OCI-LY7 (cell line): ENCODE data around the gene EPHX1. TPM values are rescaled to one million over a fixed set of nuclear protein-coding genes. Genes with fewer than 3 reads are reported as not detected.
"Not testable (repeated sequence)": the region's sequence is repeated elsewhere in the genome, so short reads cannot be mapped to it uniquely, and the experiment has no call there.

Experiments
- Bru-seq: library from RNA; stranded (reverse); fragments of 400-500 nt; gene quantifications from one replicate; lab custom pipeline; 2021; lab: Mats Ljungman, UMichigan
- BruChase-seq, 2 experiments: library from RNA; stranded (reverse); fragments of 400-500 nt; gene quantifications; one replicate each; lab custom pipeline; 2021; lab: Mats Ljungman, UMichigan
- BruUV-seq: library from RNA; stranded (reverse); fragments of 400-500 nt; replicated peaks from 2 replicates; lab custom pipeline; 2021; lab: Mats Ljungman, UMichigan
- CTCF ChIA-PET: fragments of 300-600 bp; sonication (Branson Sonifier 250); formaldehyde crosslinking; loops from one replicate; lab custom pipeline; 2022; ENCODE audit warnings: antibody characterized with exemption; ENCODE audit not compliant: unreplicated experiment; lab: Charles Lee
- POLR2A ChIA-PET: fragments of 300-600 bp; sonication (Branson Sonifier 250); formaldehyde crosslinking; loops from one replicate; lab custom pipeline; 2022; ENCODE audit warnings: antibody characterized with exemption; lab: Charles Lee
- DNase-seq: peaks from one replicate; pipeline ENCODE4 v3.0.0-alpha.2; 2015; ENCODE audit warnings: low spot score
- H2AFZ ChIP-seq: fragments of 200-600 bp; sonication (generic), shearing (Covaris generic); 2 replicates; pipeline ENCODE4 v1.6.1; 2014; ENCODE audit warnings: mild to moderate bottlenecking, antibody characterized with exemption, low read length, moderate library complexity
- H3K27ac ChIP-seq: fragments of 200-600 bp; sonication (generic); 2 replicates; pipeline ENCODE4 v1.5.1; 2014; ENCODE audit warnings: mixed run types, low read depth, mild to moderate bottlenecking, moderate library complexity, low read length, inconsistent platforms; ENCODE audit not compliant: poor library complexity, severe bottlenecking
- H3K36me3 ChIP-seq: fragments of 200-600 bp; sonication (generic); 2 replicates; pipeline ENCODE4 v1.6.1; 2014; ENCODE audit warnings: mild to moderate bottlenecking, antibody characterized with exemption, low read length, moderate library complexity, mixed read lengths; ENCODE audit not compliant: insufficient read depth
- H3K4me1 ChIP-seq: fragments of 200-600 bp; sonication (generic); 2 replicates; pipeline ENCODE4 v1.5.1; 2014; ENCODE audit warnings: mild to moderate bottlenecking, low read length; ENCODE audit not compliant: insufficient read depth, poor library complexity, severe bottlenecking
- H3K4me2 ChIP-seq: fragments of 200-600 bp; sonication (generic); 2 replicates; pipeline ENCODE4 v1.6.1; 2014; ENCODE audit warnings: mild to moderate bottlenecking, low read length
- H3K4me3 ChIP-seq: fragments of 200-600 bp; sonication (generic); 2 replicates; pipeline ENCODE4 v1.5.1; 2014; ENCODE audit warnings: mild to moderate bottlenecking, low read depth, low read length; ENCODE audit not compliant: poor library complexity, severe bottlenecking
- H3K79me2 ChIP-seq: fragments of 200-600 bp; sonication (generic); 2 replicates; pipeline ENCODE4 v1.6.1; 2016; ENCODE audit warnings: low read depth, mild to moderate bottlenecking, low read length, moderate library complexity, mixed read lengths; ENCODE audit not compliant: insufficient read depth
- H3K9me2 ChIP-seq: fragments of 200-600 bp; sonication (generic); 2 replicates; pipeline ENCODE4 v1.6.1; 2016; ENCODE audit warnings: mild to moderate bottlenecking, low read length, mixed read lengths; ENCODE audit not compliant: insufficient read depth
- H3K9me3 ChIP-seq: fragments of 200-600 bp; sonication (generic); 2 replicates; pipeline ENCODE4 v1.6.1; 2014; ENCODE audit warnings: mild to moderate bottlenecking, mixed run types, low read length, mixed read lengths
- H4K20me1 ChIP-seq: fragments of 200-600 bp; sonication (generic); 2 replicates; pipeline ENCODE4 v1.6.1; 2014; ENCODE audit warnings: mild to moderate bottlenecking, antibody characterized with exemption, low read length, moderate library complexity, mixed read lengths; ENCODE audit not compliant: insufficient read depth
- EZH2phosphoT487 ChIP-seq: fragments of 200-600 bp; sonication (generic); IDR thresholded peaks from 2 replicates; pipeline ENCODE4 v1.6.1; 2018; ENCODE audit warnings: low read depth, borderline replicate concordance, mild to moderate bottlenecking, mixed run types, antibody characterized with exemption, low read length, moderate library complexity, mixed read lengths
- intact Hi-C: fragments of 100-400 bp; cut with micrococcal nuclease; formaldehyde crosslinking; loops from one replicate; pipeline ENCODE4 v1.10.0; 2022; ENCODE audit not compliant: unreplicated experiment
- long read RNA-seq: library from polyadenylated mRNA; stranded (forward); transcript quantifications from one replicate; pipeline ENCODE4 v2.0.0, GENCODE V29; 2022
- total RNA-seq, 2 experiments: library from RNA; depleted of rRNA in 1 of 2; stranded (reverse); fragments of >200 nt in 1 of 2; shearing (Covaris generic) in 1 of 2; gene quantifications; 2 replicates each; pipeline ENCODE4 v1.2.3, GENCODE V29; 2014 to 2022
- TF ChIP-seq, protein P1 (sequence below): fragments of 200-600 bp; sonication (generic); conservative IDR thresholded peaks from 2 replicates; pipeline ENCODE4 v1.5.1; 2014; ENCODE audit warnings: mild to moderate bottlenecking, antibody characterized with exemption, low read length, moderate library complexity, mixed read lengths

Gene EPHX1
- 0.41 and 0.44 TPM in 2 replicates for total RNA-seq (2014; rRNA removed; shearing (Covaris generic))
- 0.89 and 1.3 TPM in 2 replicates for total RNA-seq (2022)
- Bru-seq, nascent RNA, result percentile 28 among the genes with signal in this experiment
- BruChase-seq, experiment 1, labeled RNA remaining after a 6-hour chase, result percentile 39 among the genes with signal in this experiment
- BruChase-seq, experiment 2, labeled RNA remaining after a 2-hour chase, result percentile 44 among the genes with signal in this experiment
- long read RNA-seq, partial matches to known transcripts, result 0 of 2 reads
- long read RNA-seq, other reads (novel, unspliced or antisense), result 2 of 2 reads

- Histone ChIP-seq H3K9me3 (no peaks in the 10 kb centered on the region), H3K4me3 (peak within 1 kb of the TSS; percentile 63), H3K27ac (no peak within 1 kb of the TSS), H3K4me2 (peak within 1 kb of the TSS; percentile 53; the same call in 1 of the 2 replicates), H3K4me1 (no peaks in the 10 kb centered on the region), H3K9me2 (no peaks in the 10 kb centered on the region), H4K20me1 (no peaks in the 10 kb centered on the region), H2AFZ (no peak within 1 kb of the TSS), H3K79me2 (no peaks in the 10 kb centered on the region), H3K36me3 (no peaks in the 10 kb centered on the region)
- CTCF ChIA-PET, result no interaction called here
- BruUV-seq, result no TSS peak
- peak; percentile 44 for DNase-seq
- TF ChIP-seq, protein P1, sequence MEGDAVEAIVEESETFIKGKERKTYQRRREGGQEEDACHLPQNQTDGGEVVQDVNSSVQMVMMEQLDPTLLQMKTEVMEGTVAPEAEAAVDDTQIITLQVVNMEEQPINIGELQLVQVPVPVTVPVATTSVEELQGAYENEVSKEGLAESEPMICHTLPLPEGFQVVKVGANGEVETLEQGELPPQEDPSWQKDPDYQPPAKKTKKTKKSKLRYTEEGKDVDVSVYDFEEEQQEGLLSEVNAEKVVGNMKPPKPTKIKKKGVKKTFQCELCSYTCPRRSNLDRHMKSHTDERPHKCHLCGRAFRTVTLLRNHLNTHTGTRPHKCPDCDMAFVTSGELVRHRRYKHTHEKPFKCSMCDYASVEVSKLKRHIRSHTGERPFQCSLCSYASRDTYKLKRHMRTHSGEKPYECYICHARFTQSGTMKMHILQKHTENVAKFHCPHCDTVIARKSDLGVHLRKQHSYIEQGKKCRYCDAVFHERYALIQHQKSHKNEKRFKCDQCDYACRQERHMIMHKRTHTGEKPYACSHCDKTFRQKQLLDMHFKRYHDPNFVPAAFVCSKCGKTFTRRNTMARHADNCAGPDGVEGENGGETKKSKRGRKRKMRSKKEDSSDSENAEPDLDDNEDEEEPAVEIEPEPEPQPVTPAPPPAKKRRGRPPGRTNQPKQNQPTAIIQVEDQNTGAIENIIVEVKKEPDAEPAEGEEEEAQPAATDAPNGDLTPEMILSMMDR, result no peak
- TF ChIP-seq EZH2phosphoT487, result no peak
- POLR2A ChIA-PET, result no interaction called here
- intact Hi-C loops, result no loop called here
These were observed at the start of gene EPHX1 for GRCh38 chr1:225809842-225810578. TSS of gene EPHX1 (plus strand) at chr1:225810124. CDS start at chr1:225828730, 18,606 bp downstream.

GRCh38 chr1:225760531-225760930 is 49.4 kb upstream of the EPHX1 start:
- no peak for DNase-seq
- no TSS peak for BruUV-seq
- no peaks in the 10 kb centered on the region for H3K79me2 ChIP-seq
- TF ChIP-seq EZH2phosphoT487, result no peak
- TF ChIP-seq, protein P1, result peak; percentile 41; the same call in 1 of the 2 replicates
- no peaks in the 10 kb centered on the region for H3K9me2 ChIP-seq
- ChIA-PET POLR2A (interaction anchor here (0.6 to 0.9 kb wide), 4 partner anchors 9 to 281 kb away, joined by 3 to 5 read pairs (median 3); no protein-coding TSS in a partner anchor), CTCF (no interaction called here)
- no peak overlapping the region for H3K4me3 ChIP-seq
- no peak overlapping the region for H2AFZ ChIP-seq
- no peak overlapping the region for H3K4me2 ChIP-seq
- intact Hi-C loops, result no loop called here
- no peaks in the 10 kb centered on the region for H3K36me3 ChIP-seq
- H4K20me1 ChIP-seq, result no peaks in the 10 kb centered on the region
- H3K9me3 ChIP-seq, result no peaks in the 10 kb centered on the region
- H3K4me1 ChIP-seq, result peaks cover 21% of the 10 kb centered on the region
- H3K27ac ChIP-seq, result no peak overlapping the region

DNA sequence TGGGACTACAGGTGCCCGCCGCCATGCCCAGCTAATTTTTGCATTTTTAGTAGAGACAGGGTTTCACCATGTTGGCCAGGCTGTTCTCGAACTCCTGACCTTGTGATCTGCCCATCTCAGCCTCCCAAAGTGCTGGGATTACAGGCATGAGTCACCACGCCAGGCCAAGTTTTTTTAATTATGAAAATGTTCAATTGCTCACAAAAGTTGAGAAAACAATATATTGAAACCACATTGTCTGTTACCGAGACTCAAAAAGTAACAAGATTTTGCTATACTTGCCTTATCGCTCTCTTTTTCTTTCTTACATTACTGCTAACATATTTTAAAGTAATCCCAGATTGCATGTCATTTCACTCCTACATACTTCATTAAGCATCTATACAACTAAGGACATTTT is 48.5 kb upstream of the EPHX1 start:
- H3K79me2 ChIP-seq, CTCF ChIA-PET, H3K9me3 ChIP-seq, H4K20me1 ChIP-seq, intact Hi-C loops, H3K4me2 ChIP-seq, H3K36me3 ChIP-seq, H2AFZ ChIP-seq, H3K4me3 ChIP-seq, H3K27ac ChIP-seq, H3K9me2 ChIP-seq, BruUV-seq, DNase-seq: not testable (repeated sequence)
- peaks cover 20% of the 10 kb centered on the region for H3K4me1 ChIP-seq
- POLR2A ChIA-PET, result interaction anchor here (0.9 kb wide), 1 partner anchor 8 kb away, joined by 5 read pairs; no protein-coding TSS in a partner anchor
